Epidermal melanocyte (primary cell): ENCODE data around the gene SLC25A45.

Experiments used
- DNase-seq: peaks from one replicate; pipeline ENCODE4 v3.0.0; 2011; ENCODE audit warnings: low spot score; ENCODE audit not compliant: insufficient read length

Gene SLC25A45

DNA sequence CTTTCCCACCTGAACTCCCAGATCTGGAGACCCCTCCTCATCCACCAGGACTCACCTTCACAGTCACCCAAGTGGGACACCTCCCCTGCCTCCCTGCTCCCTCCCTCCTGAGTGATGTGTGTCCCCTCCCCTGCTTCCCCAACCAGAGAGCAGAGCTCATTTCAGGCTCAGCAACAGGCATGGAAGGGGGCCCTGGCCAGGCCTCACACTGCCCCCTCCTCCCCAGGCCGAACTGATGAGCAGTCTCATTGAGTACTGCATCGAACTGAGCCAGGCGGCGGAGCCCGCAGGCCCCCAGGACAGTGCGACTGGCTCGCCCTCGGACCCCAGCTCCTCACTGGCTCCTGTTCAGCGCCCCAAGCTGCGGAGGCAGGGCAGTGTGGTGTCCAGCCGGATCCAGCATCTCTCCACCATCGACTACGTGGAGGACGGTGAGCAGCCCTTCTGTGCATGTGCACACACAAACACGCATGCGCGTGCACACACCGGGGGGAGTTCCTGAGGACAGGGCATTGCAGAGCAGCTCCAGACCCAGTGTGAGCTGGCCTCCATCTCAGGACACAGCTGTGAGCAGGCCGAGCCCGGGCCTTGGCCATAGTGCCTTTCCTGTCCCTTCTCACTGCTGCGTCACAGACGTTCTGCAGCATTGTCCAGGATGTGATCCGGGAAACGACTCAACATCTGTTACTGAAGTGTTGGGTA lies 22.3 kb upstream of the SLC25A45 start:
- no peak for DNase-seq

DNA sequence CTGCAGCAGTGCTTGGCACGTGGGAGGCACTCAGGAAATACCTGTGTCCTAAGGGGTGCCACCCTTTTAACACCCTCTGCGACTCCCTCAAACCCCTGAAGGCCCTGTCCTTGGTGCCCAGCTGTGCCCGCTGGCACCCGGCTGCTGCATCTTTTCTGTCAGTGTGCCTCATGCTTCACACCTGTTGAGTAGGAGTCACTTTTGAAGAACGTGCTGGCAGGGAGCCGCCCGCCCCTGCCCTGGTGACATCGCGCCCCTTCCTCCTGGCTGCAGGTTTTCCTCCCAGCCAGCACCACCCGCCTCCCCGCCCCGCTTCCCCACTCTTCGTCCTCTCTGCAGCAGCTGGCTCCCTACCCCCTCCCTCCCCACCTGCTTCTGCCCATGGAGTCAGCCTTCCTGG lies 21.8 kb upstream of the SLC25A45 start:
- no peak for DNase-seq

DNA sequence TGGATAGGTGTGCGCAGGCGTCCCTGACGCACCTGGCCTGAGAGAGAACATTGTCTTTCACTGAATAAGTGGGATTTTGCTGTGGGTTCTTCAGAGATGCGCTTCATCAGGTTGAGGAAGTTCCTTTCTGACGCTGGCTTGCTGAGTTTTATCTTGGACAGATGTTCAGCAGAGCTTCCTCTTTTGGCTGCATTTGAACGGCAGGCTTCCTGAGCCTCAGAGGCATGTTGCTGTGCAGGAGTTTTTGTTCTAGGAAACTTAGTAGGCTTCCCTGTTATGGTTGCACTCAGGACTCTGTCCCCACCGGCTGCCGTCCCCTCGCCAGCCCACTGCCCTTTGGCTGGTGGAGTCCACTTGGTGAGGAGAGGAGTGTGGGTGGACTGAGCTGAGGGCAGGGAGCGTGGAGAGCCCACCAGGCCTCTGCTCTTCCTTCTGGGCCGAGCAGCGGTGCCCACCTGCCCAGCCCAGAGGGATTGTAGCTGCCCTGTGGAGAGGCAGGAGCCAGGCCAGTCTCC lies 21.2 kb upstream of the SLC25A45 start:
- DNase-seq: no peak

DNA sequence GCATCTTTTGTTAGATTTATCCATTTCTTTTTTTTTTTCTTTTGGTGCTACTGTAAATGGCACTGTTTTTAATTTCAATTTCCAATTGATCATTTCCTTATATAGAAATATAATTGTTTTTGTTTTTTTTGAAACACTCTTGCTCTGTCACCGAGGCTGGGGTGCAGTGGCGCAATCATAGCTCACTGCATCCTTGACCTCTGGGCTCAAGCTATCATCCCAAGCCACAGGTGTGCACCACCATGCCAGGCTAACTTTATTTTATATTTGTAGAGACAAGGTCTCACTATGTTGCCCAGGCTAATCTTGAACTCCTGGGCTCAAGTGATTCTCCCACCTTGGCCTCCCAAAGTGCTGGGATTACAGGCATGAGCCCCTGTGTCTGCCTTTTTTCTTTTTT lies 20.3 kb upstream of the SLC25A45 start:
- no peak for DNase-seq

DNA sequence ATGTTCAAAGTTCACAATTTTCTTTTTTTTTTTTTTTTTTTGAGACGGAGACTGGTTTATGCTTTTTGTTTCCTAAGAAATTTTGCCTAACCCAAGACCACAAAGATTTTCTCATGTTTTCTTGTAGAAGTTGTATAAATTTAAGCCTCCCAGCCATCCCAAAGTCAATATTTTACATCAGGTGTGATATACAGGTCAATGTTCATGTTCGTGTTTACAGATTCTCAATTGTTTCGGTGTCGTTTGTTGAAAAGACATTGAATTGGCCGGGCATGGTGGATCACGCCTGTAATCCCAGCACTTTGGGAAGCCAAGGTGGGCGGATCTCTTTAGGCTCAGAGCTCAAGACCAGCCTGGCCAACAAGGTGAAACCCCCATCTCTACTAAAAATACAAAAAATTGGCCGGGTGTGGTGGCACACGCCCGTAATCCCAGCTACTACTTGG lies 19.4 kb upstream of the SLC25A45 start:
- no peak for DNase-seq

DNA sequence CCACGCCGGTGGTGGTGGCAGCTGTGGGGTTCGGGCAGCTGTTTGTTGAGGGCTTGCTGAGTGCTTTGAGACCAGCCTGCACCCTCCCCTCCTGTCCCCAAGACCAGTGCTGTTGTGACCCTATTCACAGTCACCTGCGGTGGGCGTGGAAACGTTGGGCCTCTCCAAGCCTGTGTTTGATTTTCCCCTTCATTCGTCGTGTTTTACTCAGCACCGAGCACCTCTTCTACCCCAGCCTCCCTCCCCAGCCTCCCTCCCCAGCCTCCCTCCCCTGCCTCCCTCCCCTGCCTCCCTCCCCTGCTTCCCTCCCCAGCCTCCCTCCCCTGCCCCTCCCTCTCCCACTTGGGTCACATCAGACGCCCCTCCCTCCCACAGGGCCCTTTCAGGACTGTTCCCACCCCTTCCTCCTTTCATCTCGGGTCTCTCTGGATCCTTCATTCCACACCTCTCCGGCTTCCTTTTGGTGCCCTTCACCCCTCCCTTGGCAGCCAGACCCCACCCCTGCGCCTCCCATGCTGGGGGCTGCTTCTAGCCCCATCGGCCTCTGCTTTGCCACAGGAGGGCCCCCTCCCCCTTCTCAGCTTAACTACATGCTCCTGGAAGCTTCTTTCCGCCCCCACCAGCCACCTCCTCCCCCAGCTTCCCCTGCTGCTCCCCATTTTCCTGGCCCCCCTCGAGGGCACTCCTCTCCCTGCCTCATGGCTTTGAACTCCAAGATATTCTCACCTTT lies 18.8 kb upstream of the SLC25A45 start:
- DNase-seq: no peak

DNA sequence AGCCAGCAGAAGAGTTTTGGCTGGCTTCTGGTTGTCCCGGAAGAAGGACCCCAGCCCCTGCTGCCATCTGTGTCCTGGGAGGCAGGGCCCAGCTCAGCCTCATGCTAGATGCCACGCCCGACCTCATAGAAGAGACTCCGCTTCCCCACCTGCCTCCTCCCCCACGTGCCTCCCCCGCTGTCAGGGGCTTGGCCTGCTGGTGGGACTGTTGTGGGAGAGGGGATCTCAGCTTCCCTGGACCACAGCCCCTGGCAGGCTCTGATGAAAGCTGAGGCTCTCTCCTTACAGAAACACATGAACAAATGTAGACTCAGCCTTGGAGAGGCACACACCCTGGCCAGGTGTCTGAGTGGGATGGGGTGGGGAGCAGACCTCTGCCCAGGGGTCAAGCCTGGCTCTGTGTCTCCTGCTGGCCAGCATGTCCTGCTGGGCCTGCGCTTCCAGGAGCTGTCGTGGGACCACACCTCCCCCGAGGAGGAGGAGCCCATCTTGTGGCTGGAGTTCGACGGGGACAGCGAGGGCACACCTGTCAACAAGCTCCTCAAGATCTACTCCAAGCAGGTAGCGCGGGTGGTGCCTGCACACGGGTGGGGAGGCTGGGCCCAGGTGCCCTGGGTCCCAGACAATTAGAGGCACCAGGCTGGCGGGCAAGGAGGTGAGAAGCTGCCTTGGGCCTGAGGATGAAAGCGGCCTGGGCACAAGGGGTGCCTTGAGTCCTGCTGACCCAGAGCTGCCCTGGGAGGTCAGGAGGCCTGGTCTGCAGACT lies 18.0 kb upstream of the SLC25A45 start:
- no peak for DNase-seq

DNA sequence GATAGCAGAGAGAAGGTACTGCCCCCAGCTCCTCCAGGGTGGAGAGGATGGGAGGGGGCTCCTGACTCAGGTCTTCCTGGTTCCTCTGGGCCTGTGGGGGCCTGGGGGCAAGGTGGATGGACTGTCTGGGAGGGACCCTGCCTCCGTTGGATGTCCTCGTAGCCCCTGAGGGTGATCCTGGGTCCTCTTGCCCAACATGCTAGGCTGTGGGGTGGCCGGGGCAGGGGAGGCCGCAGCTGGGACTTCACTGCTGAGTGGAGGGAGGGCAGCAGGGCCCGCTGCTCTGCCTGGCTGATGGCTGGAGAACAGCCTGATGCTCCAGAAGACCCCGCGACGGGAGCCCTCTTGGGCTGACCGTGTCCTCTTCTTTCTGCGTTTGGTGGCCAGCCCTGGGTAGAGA lies 17.4 kb upstream of the SLC25A45 start:
- no peak for DNase-seq

DNA sequence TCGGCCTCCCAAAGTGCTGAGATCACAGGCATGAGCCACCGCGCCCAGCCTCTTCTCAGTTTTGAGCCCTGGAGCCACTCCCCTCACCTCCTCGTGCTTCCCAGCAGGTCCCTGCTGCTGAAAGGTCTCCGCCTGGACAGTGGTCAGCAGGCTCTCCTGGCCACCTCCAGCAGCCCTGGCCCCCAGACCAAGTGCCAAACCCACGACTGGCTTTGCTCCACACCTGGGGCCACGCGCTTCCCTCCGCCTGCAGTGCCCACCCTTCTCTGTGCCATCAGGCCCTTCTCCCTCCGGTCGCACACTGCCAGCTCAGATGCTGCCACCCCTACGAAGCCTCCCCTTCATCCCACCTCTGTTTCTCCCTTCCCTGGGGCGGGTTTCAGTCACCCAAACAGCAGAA lies 16.8 kb upstream of the SLC25A45 start:
- no peak for DNase-seq

DNA sequence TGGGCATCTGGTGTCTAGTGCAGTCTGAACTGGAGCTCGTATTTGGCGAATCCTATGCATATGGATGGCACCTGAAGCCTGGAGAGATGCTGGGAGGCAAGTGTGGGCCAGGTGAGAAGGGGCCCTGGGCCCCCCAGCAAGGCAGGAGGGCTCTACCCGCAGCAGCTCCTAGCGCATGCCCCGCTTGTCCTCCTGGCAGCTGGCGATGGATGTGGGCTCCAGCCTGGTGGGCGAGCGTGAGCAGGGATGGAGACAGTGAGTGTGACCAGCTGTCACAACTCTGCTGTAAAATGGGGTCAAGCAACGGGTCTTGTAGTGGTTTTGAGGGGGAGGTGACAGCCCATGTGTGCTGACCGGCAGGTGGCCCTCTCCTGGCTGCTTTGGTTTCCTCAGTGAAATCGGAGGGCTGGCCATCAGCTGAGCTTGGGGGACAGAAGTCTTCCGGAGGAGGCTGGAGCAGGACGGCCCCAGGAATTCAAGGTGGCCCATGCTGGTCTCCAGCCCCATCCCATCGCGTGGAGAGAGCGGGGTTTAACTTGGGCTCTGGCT lies 16.0 kb upstream of the SLC25A45 start:
- no peak for DNase-seq

DNA sequence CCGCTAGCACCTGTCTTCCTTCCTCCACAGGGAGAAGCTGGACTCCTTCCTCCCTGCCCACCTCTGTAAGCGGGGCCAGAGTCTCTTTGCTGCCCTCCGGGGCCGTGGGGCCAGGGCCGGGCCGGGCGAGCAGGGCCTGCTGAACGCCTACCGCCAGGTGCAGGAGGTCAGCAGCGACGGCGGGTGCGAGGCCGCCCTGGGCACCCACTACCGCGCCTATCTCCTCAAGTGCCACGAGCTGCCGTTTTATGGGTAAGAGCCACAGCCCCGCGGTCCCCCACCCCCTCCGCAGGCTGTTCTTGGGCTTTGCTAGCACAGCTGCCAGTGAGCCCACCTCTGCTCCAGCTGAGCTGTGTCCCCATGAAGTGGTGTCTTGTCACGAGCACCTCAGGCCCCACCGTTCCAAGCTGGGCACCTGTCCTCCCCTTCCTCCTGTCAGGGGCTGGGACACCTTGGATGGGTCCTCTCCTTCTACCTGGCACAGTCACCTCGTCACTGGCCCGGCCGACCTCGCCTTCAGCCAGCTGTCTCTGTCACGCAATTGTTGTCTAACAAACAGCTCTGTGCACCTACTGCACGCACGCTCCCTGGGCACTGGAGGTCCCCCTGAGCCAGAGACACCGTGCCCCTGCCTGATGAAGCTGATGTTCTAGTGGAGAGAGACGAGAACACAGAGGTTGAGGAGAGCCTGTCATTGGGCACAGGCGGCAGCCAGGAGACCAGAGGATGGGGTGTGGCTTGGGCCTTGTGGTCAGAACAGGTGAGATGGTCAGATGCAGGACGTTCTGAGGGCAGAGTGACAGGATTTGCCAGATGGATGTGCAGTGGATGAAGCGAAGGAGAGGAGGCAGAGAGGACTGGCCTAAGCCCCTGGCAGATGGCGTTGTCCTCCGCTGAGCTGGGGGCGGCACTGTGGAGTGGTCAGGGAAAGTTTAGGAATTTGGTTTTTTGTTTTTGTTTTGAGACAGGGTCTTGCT lies 14.6 kb upstream of the SLC25A45 start:
- no peak for DNase-seq

DNA sequence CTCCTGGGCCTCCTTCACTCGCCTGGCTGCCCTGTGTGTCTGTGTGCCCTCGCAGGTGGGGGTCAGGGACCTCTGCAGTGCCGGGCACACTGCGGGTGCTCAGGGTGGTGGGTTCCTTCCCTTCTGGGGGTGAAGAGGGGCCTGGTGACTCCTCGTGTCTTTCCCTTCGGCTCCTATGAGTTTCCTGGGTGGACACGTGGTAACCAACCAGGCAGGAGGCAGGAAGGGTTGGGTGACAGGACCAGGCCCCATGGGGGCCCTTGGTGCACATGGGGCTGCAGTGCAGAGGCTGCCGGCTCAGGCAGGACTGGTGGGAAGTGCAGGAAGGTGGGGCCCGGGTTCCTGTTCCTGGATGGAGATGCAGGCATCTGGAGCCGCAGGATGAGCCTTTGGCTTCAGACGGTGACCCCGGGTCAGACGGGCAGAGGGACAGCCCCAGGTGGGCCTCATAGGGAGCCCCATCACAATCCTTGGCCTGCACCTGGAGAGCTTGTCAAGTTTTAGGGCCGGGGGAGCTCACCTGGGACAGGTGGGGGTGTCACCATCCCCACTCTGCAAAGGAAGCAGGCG lies 13.6 kb upstream of the SLC25A45 start:
- DNase-seq: no peak

DNA sequence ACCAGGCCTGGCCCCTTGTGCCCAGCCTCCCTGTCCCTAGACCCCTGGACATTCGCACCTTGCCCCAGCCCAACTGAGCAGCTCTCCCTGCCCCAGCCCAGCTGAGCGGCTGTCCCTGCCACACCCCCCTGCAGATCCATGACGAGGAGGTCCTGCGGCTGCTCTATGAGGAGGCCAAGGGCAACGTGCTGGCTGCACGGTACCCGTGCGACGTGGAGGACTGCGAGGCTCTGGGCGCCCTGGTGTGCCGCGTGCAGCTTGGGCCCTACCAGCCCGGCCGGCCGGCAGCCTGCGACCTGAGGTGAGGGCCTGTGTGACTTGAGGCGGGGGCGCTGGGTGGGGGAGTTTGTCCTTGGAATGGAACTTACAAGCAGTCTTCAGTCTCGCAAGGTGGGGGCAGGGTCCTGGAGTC lies 11.7 kb upstream of the SLC25A45 start:
- no peak for DNase-seq

DNA sequence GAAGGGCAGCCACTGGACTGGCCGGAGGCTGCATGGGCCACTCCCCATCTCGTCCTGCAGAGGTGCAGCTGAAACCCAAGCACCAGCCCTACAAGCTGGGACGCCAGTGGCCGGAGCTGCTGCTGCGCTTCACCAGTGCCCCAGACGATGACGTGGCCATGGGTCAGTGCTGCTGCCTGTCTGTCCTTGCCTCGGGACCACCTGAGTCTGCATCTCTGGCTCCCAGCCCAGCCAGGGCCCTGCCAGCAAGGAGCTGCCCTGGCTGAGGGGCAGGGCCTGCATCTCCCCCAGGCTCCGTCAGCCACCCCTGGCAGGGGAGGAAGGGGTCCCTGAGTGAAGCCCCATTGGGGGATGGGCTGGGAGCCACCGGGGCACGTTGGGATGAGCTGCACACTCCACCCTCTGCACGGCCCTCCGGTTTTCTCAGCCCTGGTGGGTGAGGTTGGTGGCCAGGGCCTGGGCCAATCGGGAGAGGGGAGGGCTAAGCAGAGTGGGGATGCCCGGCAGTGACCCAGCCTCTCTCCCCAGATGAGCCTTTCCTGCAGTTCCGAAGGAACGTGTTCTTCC lies 11.2 kb upstream of the SLC25A45 start:
- DNase-seq: no peak

DNA sequence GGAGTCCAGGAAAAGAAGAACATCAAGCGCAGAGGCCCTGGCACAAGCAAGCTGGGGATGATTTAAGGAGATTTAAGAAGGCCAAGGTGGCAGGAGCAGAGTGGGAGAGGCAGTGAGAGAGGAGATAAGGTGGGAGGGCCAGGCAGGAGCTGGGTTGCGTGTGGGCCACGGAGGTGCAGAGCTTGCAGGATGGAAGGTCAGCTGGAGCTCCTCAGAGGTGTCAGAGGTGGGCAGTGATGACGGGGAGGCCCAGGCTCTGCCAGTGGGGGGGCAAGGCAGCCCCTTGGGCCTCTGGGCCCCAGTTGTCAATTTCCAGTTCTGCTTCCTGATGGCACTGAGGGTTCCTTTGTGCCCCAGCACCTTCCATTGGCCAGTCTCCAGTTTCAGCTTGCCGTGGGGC lies 10.5 kb upstream of the SLC25A45 start:
- DNase-seq: no peak

DNA sequence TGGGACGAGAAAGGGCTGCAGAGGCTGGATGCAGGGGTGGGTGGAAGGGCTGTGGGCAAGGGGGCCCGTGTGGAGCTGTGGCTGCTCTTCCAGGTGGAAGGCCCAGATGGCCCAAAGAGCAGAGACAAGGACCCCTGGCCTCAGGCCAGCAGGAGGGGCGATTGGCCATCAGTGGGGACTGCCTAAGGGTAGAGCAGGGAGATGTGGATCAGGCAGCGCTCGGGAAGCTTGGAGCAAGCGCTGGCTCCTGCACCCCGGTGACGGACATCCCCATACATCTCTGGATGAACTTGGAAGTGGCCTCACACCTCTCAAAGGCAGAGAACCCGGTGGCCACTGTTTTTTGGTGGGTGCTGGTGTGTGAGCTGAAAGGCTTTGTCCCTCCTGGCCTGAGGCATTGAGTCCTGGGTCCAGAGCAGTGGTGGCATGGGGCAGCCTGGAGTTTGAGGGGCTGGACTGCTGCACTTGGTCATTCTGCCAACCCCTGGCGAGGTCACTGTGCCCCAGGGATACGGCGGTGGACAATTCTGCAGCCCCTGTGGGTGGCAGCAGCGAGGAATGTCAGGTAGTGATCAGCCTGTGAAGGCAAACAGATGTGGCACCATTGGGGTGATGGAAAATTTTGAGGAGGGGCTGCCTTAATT lies 9.9 kb upstream of the SLC25A45 start:
- DNase-seq: no peak

DNA sequence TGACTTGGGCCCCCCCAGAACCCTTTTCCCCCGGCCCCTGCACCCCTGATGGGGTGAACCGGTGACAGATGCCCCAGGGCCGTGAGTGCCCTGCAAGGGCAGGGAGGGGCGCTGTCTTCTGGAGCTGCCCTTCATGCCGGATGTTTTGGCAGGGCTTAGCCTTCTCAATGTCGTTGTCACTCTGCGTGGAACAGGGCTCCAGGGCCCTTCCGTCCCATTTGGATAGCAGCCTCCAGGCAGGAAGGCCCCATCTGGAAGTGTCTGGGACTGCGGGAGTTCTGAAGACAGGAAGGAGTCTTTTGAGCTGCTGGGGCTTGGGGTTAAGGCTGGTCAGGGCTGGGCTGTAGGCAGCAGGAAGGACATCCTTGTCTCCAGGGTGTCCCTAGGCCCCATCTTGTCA lies 8.6 kb upstream of the SLC25A45 start:
- peak; percentile 77 for DNase-seq

DNA sequence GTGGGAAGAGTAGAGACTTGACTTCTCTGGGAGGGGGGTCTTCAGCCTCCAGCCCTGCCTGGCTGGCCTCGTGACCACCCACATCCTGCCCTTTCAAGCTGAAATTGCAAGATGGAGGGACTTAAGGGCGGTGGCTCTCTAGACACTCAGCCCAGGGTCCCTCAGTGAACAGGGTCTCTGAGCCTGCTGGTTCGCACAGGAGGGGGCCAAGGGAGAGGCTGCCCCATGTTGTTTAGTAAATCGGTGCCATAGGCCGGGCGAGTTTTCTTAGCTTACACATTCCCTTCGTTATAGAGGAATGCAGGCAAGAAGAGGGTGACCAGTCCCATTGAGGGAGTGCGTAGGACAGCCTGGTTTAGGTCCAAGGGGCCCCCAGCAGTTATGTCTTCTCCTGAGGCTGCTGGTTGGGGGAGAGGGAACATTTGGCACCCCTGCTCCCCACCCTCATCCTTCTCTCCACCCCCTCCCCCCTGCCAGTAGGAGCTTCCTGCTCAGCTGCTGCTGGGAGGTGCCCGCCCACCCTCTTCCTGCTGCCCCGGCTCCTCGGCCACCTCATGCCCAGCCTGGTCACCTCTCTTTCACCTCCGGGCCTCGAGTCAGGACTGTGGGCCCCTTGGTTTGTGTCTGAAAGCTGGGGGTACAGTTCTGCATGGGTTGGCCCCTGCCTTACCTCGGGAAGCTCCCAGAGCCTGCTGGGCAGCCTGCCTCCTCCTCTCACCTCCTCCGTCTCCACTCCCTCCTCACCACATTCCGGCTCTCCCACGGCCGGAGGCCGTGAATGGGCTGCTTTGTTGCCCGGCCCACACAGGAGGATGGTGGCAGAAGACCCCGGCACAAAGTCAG lies 7.9 kb upstream of the SLC25A45 start:
- peak; percentile 59 for DNase-seq
